ENCODE data around the gene HHAT.

The HHAT gene

GRCh38 chr1:210531475-210532222 lies 202.9 kb downstream of the HHAT start:
- Histone ChIP-seq H3K4me3 (ENCODE audit: low read length) (no peak overlapping the region), H3K9ac (ENCODE audit: low read length) (no peak overlapping the region), H3K9me3 (ENCODE audit: control insufficient read depth, low read length) (no peaks in the 10 kb centered on the region), H3K36me3 (ENCODE audit: control insufficient read depth, insufficient read depth, low read length, severe bottlenecking) (no peaks in the 10 kb centered on the region), H3K27me3 (replicated peaks; ENCODE audit: control insufficient read depth, insufficient read depth, low read length) (no peaks in the 10 kb centered on the region), H3K4me1 (ENCODE audit: control insufficient read depth, insufficient read depth, low read length) (no peaks in the 10 kb centered on the region)
- DNase-seq (ENCODE audit: low read depth), result peak; percentile 42

GRCh38 chr1:210532223-210532598 lies 203.5 kb downstream of the HHAT start:
- Histone ChIP-seq H3K9ac (ENCODE audit: low read length) (no peak overlapping the region), H3K4me1 (ENCODE audit: control insufficient read depth, insufficient read depth, low read length) (no peaks in the 10 kb centered on the region)
- no peak for DNase-seq (ENCODE audit: low read depth)

GRCh38 chr1:210535761-210536160 lies 207.1 kb downstream of the HHAT start:
- Histone ChIP-seq H3K4me3 (ENCODE audit: low read length) (no peak overlapping the region), H3K4me1 (ENCODE audit: control insufficient read depth, insufficient read depth, low read length) (no peaks in the 10 kb centered on the region), H3K27me3 (replicated peaks; ENCODE audit: control insufficient read depth, insufficient read depth, low read length) (no peaks in the 10 kb centered on the region), H3K9ac (ENCODE audit: low read length) (no peak overlapping the region), H3K36me3 (ENCODE audit: control insufficient read depth, insufficient read depth, low read length, severe bottlenecking) (no peaks in the 10 kb centered on the region), H3K9me3 (ENCODE audit: control insufficient read depth, low read length) (no peaks in the 10 kb centered on the region)
- DNase-seq (ENCODE audit: low read depth), result no peak

More at GRCh38 chr1:210532223-210532598, 203.5 kb downstream of the HHAT start:
- H3K9me3 ChIP-seq (ENCODE audit: control insufficient read depth, low read length), result no peaks in the 10 kb centered on the region
- H3K4me3 ChIP-seq (ENCODE audit: low read length), result no peak overlapping the region
- H3K27me3 ChIP-seq (replicated peaks; ENCODE audit: control insufficient read depth, insufficient read depth, low read length), result no peaks in the 10 kb centered on the region
- H3K36me3 ChIP-seq (ENCODE audit: control insufficient read depth, insufficient read depth, low read length, severe bottlenecking), result no peaks in the 10 kb centered on the region

- Histone ChIP-seq H3K9me3 (ENCODE audit: control insufficient read depth, low read length) (no peaks in the 10 kb centered on the region), H3K27me3 (replicated peaks; ENCODE audit: control insufficient read depth, insufficient read depth, low read length) (no peaks in the 10 kb centered on the region), H3K36me3 (ENCODE audit: control insufficient read depth, insufficient read depth, low read length, severe bottlenecking) (no peaks in the 10 kb centered on the region), H3K9ac (ENCODE audit: low read length) (no peak overlapping the region), H3K4me3 (ENCODE audit: low read length) (no peak overlapping the region), H3K4me1 (ENCODE audit: control insufficient read depth, insufficient read depth, low read length) (no peaks in the 10 kb centered on the region)
- no peak for DNase-seq (ENCODE audit: low read depth)
Observed at GRCh38 chr1:210536254-210536961, 207.7 kb downstream of the HHAT start.

GRCh38 chr1:210540288-210540687 lies 211.6 kb downstream of the HHAT start:
- Histone ChIP-seq H3K9ac (ENCODE audit: low read length) (no peak overlapping the region), H3K4me3 (ENCODE audit: low read length) (no peak overlapping the region), H3K9me3 (ENCODE audit: control insufficient read depth, low read length) (no peaks in the 10 kb centered on the region), H3K27me3 (replicated peaks; ENCODE audit: control insufficient read depth, insufficient read depth, low read length) (no peaks in the 10 kb centered on the region), H3K4me1 (ENCODE audit: control insufficient read depth, insufficient read depth, low read length) (no peaks in the 10 kb centered on the region), H3K36me3 (ENCODE audit: control insufficient read depth, insufficient read depth, low read length, severe bottlenecking) (no peaks in the 10 kb centered on the region)
- DNase-seq (ENCODE audit: low read depth), result no peak

- H3K9ac ChIP-seq (ENCODE audit: low read length), result no peak overlapping the region
- H3K4me3 ChIP-seq (ENCODE audit: low read length), result no peak overlapping the region
- no peaks in the 10 kb centered on the region for H3K27me3 ChIP-seq (replicated peaks; ENCODE audit: control insufficient read depth, insufficient read depth, low read length)
- H3K4me1 ChIP-seq (ENCODE audit: control insufficient read depth, insufficient read depth, low read length), result no peaks in the 10 kb centered on the region
- H3K36me3 ChIP-seq (ENCODE audit: control insufficient read depth, insufficient read depth, low read length, severe bottlenecking), result no peaks in the 10 kb centered on the region
- peak; percentile 31 for DNase-seq (ENCODE audit: low read depth)
- H3K9me3 ChIP-seq (ENCODE audit: control insufficient read depth, low read length), result no peaks in the 10 kb centered on the region
Observed at GRCh38 chr1:210541680-210542358, 213.1 kb downstream of the HHAT start.

GRCh38 chr1:210551899-210552298 lies 223.2 kb downstream of the HHAT start:
- H3K27me3 ChIP-seq (replicated peaks; ENCODE audit: control insufficient read depth, insufficient read depth, low read length), result peaks cover 3% of the 10 kb centered on the region
- no peaks in the 10 kb centered on the region for H3K4me1 ChIP-seq (ENCODE audit: control insufficient read depth, insufficient read depth, low read length)
- H3K36me3 ChIP-seq (ENCODE audit: control insufficient read depth, insufficient read depth, low read length, severe bottlenecking), result no peaks in the 10 kb centered on the region
- H3K9ac ChIP-seq (ENCODE audit: low read length), result no peak overlapping the region
- H3K9me3 ChIP-seq (ENCODE audit: control insufficient read depth, low read length), result no peaks in the 10 kb centered on the region
- H3K4me3 ChIP-seq (ENCODE audit: low read length), result no peak overlapping the region
- no peak for DNase-seq (ENCODE audit: low read depth)

- Histone ChIP-seq H3K36me3 (ENCODE audit: control insufficient read depth, insufficient read depth, low read length, severe bottlenecking) (no peaks in the 10 kb centered on the region), H3K27me3 (replicated peaks; ENCODE audit: control insufficient read depth, insufficient read depth, low read length) (peaks cover 3% of the 10 kb centered on the region), H3K9me3 (ENCODE audit: control insufficient read depth, low read length) (no peaks in the 10 kb centered on the region), H3K4me1 (ENCODE audit: control insufficient read depth, insufficient read depth, low read length) (no peaks in the 10 kb centered on the region), H3K9ac (ENCODE audit: low read length) (no peak overlapping the region), H3K4me3 (ENCODE audit: low read length) (no peak overlapping the region)
- DNase-seq (ENCODE audit: low read depth), result no peak
Observed at GRCh38 chr1:210553711-210554110, 225.0 kb downstream of the HHAT start.

- H3K27me3 ChIP-seq (replicated peaks; ENCODE audit: control insufficient read depth, insufficient read depth, low read length), result peaks cover 3% of the 10 kb centered on the region
- no peak overlapping the region for H3K9ac ChIP-seq (ENCODE audit: low read length)
- H3K4me3 ChIP-seq (ENCODE audit: low read length), result no peak overlapping the region
- H3K4me1 ChIP-seq (ENCODE audit: control insufficient read depth, insufficient read depth, low read length), result no peaks in the 10 kb centered on the region
- H3K9me3 ChIP-seq (ENCODE audit: control insufficient read depth, low read length), result no peaks in the 10 kb centered on the region
- no peaks in the 10 kb centered on the region for H3K36me3 ChIP-seq (ENCODE audit: control insufficient read depth, insufficient read depth, low read length, severe bottlenecking)
- no peak for DNase-seq (ENCODE audit: low read depth)
Observed at GRCh38 chr1:210554382-210554781, 225.7 kb downstream of the HHAT start.

- no peaks in the 10 kb centered on the region for H3K36me3 ChIP-seq (ENCODE audit: control insufficient read depth, insufficient read depth, low read length, severe bottlenecking)
- H3K9me3 ChIP-seq (ENCODE audit: control insufficient read depth, low read length), result no peaks in the 10 kb centered on the region
- no peak overlapping the region for H3K4me3 ChIP-seq (ENCODE audit: low read length)
- no peak overlapping the region for H3K9ac ChIP-seq (ENCODE audit: low read length)
- H3K4me1 ChIP-seq (ENCODE audit: control insufficient read depth, insufficient read depth, low read length), result no peaks in the 10 kb centered on the region
- H3K27me3 ChIP-seq (replicated peaks; ENCODE audit: control insufficient read depth, insufficient read depth, low read length), result peaks cover 3% of the 10 kb centered on the region
- no peak for DNase-seq (ENCODE audit: low read depth)
Observed at GRCh38 chr1:210556475-210556874, 227.8 kb downstream of the HHAT start.

- no peaks in the 10 kb centered on the region for H3K9me3 ChIP-seq (ENCODE audit: control insufficient read depth, low read length)
- no peak overlapping the region for H3K4me3 ChIP-seq (ENCODE audit: low read length)
- H3K27me3 ChIP-seq (replicated peaks; ENCODE audit: control insufficient read depth, insufficient read depth, low read length), result no peaks in the 10 kb centered on the region
- H3K9ac ChIP-seq (ENCODE audit: low read length), result no peak overlapping the region
- H3K4me1 ChIP-seq (ENCODE audit: control insufficient read depth, insufficient read depth, low read length), result no peaks in the 10 kb centered on the region
- no peak for DNase-seq (ENCODE audit: low read depth)
- H3K36me3 ChIP-seq (ENCODE audit: control insufficient read depth, insufficient read depth, low read length, severe bottlenecking), result no peaks in the 10 kb centered on the region
Observed at GRCh38 chr1:210557426-210558077, 228.8 kb downstream of the HHAT start.

Measured in adipocyte (in vitro differentiated cells).